Neuronal stem cell (in vitro differentiated cells): ENCODE measurements around the gene TIAL1.
"Not testable (repeated sequence)": the region's sequence is repeated elsewhere in the genome, so short reads cannot be mapped to it uniquely, and the experiment has no call there.

ENCODE experiments used
- DNase-seq: peaks from one replicate; pipeline ENCODE4 v3.0.0-alpha.2; 2013; ENCODE audit warnings: low spot score
- H2AFZ ChIP-seq: one replicate; pipeline ENCODE4 v1.6.1; 2013; ENCODE audit warnings: mild to moderate bottlenecking, low read length, inconsistent platforms
- H2AK5ac ChIP-seq: 2 replicates; pipeline ENCODE4 v1.6.1; 2013; ENCODE audit warnings: low read depth, mild to moderate bottlenecking, inconsistent platforms, low read length, moderate library complexity, mixed read lengths
- H2BK120ac ChIP-seq: 2 replicates; pipeline ENCODE4 v1.6.1; 2013; ENCODE audit warnings: low read depth, mild to moderate bottlenecking, inconsistent platforms, low read length, moderate library complexity, mixed read lengths
- H2BK12ac ChIP-seq: one replicate; pipeline ENCODE4 v1.6.1; 2013; ENCODE audit warnings: low read length, inconsistent platforms
- H2BK15ac ChIP-seq: 2 replicates; pipeline ENCODE4 v1.6.1; 2013; ENCODE audit warnings: mild to moderate bottlenecking, low read length, inconsistent platforms, mixed read lengths
- H2BK5ac ChIP-seq: one replicate; pipeline ENCODE4 v1.6.1; 2013; ENCODE audit warnings: inconsistent platforms, mild to moderate bottlenecking, low read length, moderate library complexity
- H3K14ac ChIP-seq: one replicate; pipeline ENCODE4 v1.6.1; 2013; ENCODE audit warnings: low read length, inconsistent platforms
- H3K18ac ChIP-seq: 2 replicates; pipeline ENCODE4 v1.6.1; 2013; ENCODE audit warnings: low read length, inconsistent platforms
- H3K23ac ChIP-seq: 2 replicates; pipeline ENCODE4 v1.6.1; 2013; ENCODE audit warnings: low read depth, mild to moderate bottlenecking, mixed read lengths, low read length, inconsistent platforms; ENCODE audit not compliant: poor library complexity
- H3K27ac ChIP-seq: replicated peaks from 3 replicates; pipeline ENCODE4 v1.5.1; 2013; ENCODE audit warnings: low read length, inconsistent platforms
- H3K27me3 ChIP-seq, 3 experiments: 2 replicates each; pipeline ENCODE4 v1.6.1; 2013; ENCODE audit warnings: low read length in 3 of 3, mild to moderate bottlenecking in 2 of 3, inconsistent platforms in 1 of 3, low read depth in 1 of 3, mixed read lengths in 1 of 3, moderate library complexity in 1 of 3; ENCODE audit not compliant: control insufficient read depth in 3 of 3, insufficient read depth in 3 of 3
- H3K36me3 ChIP-seq, 2 donors: replicated peaks in 1 of 2; 2 replicates each; pipeline ENCODE4 v1.6.1; 2013; ENCODE audit warnings: low read length in 2 of 2; ENCODE audit not compliant: control insufficient read depth in 2 of 2, insufficient read depth in 2 of 2
- H3K4ac ChIP-seq: 2 replicates; pipeline ENCODE4 v1.6.1; 2013; ENCODE audit warnings: inconsistent platforms, mild to moderate bottlenecking, low read length, moderate library complexity
- H3K4me1 ChIP-seq, 2 donors: 1 replicate in 1 of 2; 2 replicates in 1 of 2; pipeline ENCODE4 v1.6.1; 2013; ENCODE audit warnings: low read length in 2 of 2, low read depth in 1 of 2; ENCODE audit not compliant: control insufficient read depth in 2 of 2, insufficient read depth in 1 of 2
- H3K4me2 ChIP-seq: one replicate; pipeline ENCODE4 v1.6.1; 2013; ENCODE audit warnings: mild to moderate bottlenecking, low read length, inconsistent platforms; ENCODE audit not compliant: insufficient read depth, poor library complexity, severe bottlenecking
- H3K4me3 ChIP-seq, 2 donors: 2 replicates each; pipeline ENCODE4 v1.5.1; 2013; ENCODE audit warnings: low read length in 2 of 2, mild to moderate bottlenecking in 2 of 2, inconsistent platforms in 1 of 2, moderate library complexity in 1 of 2
- H3K79me1 ChIP-seq: one replicate; pipeline ENCODE4 v1.6.1; 2013; ENCODE audit warnings: low read depth, mild to moderate bottlenecking, inconsistent platforms, low read length, moderate library complexity
- H3K9ac ChIP-seq: one replicate; pipeline ENCODE4 v1.6.1; 2013; ENCODE audit warnings: mild to moderate bottlenecking, low read depth, low read length, inconsistent platforms; ENCODE audit not compliant: poor library complexity
- H3K9me3 ChIP-seq, 2 donors: replicated peaks in 1 of 2; 2 replicates each; pipeline versions ENCODE3 to v1.6.1; 2013; ENCODE audit warnings: low read length in 2 of 2, mild to moderate bottlenecking in 2 of 2, inconsistent platforms in 1 of 2, low read depth in 1 of 2, mixed read lengths in 1 of 2, moderate library complexity in 1 of 2; ENCODE audit not compliant: control insufficient read depth in 2 of 2, insufficient read depth in 1 of 2
- H4K8ac ChIP-seq: one replicate; pipeline ENCODE4 v1.6.1; 2013; ENCODE audit warnings: low read depth, mild to moderate bottlenecking, inconsistent platforms, low read length, moderate library complexity
- H4K91ac ChIP-seq: one replicate; pipeline ENCODE4 v1.6.1; 2013; ENCODE audit warnings: low read length, low read depth, mild to moderate bottlenecking, inconsistent platforms; ENCODE audit not compliant: poor library complexity
- WGBS, 2 donors: extraction: QIAGEN DNeasy Blood & Tissue Kit; methylation state at CpG; one replicate each; pipeline ENCODE4 v1.1.7; 2013; ENCODE audit warnings: missing lambda C conversion rate in 2 of 2, mixed read lengths in 1 of 2; ENCODE audit not compliant: insufficient read length in 2 of 2, insufficient replicate concordance in 1 of 2; ENCODE audit errors: extremely low coverage in 2 of 2; 5-methylcytosine and 5-hydroxymethylcytosine counted together

Gene TIAL1

DNA sequence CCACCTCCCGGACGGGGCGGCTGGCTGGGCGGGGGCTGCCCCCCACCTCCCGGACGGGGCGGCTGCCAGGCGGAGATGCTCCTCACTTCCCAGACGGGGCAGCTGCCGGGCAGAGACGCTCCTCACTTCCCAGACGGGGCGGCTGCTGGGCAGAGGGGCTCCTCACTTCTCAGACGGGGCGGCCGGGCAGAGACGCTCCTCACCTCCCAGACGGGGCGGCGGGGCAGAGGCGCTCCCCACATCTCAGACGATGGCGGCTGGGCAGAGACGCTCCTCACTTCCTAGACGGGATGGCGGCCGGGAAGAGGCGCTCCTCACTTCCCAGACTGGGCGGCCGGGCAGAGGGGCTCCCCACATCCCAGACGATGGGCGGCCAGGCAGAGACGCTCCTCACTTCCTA lies 37.3 kb downstream of the TIAL1 start:
- H4K8ac ChIP-seq, H3K23ac ChIP-seq, H2BK15ac ChIP-seq, H3K4ac ChIP-seq, H4K91ac ChIP-seq, H2AK5ac ChIP-seq, H3K36me3 ChIP-seq, H2BK5ac ChIP-seq, H3K4me3 ChIP-seq, H3K18ac ChIP-seq, H2BK120ac ChIP-seq, H3K79me1 ChIP-seq, H3K9ac ChIP-seq, H2AFZ ChIP-seq, H3K4me2 ChIP-seq, DNase-seq, H3K27me3 ChIP-seq, H3K27ac ChIP-seq, H3K4me1 ChIP-seq, H3K14ac ChIP-seq, H2BK12ac ChIP-seq, H3K9me3 ChIP-seq: not testable (repeated sequence)
- WGBS, 2 donors, result no CpG with 5 or more reads among the region's 33 CpGs

DNA sequence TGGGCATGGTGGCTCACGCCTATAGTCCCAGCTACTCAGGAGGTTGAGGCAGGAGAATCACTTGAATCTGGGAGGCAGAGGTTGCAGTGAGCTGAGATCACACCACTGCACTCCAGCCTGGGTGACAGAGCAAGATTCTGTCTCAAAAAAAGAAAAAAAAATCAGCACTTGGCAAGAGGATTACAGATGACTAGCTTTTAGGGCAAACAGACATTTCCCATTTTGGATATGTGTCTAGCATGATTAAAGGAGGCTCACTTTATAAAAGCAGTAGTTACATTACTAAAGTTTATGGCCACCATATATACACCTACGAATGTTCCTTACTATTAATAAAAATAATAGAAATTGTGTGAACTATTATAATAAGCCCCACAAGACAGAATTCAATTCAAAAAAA lies 40.7 kb downstream of the TIAL1 start:
- not testable (repeated sequence) for H2BK15ac ChIP-seq, DNase-seq, H2AK5ac ChIP-seq, H3K9ac ChIP-seq, H3K36me3 ChIP-seq, H3K14ac ChIP-seq, H3K9me3 ChIP-seq, H2BK5ac ChIP-seq, H3K4me2 ChIP-seq, H3K4ac ChIP-seq, H3K23ac ChIP-seq, H4K8ac ChIP-seq, H3K79me1 ChIP-seq, H3K27me3 ChIP-seq, H3K4me1 ChIP-seq, H2BK12ac ChIP-seq, H3K4me3 ChIP-seq, H4K91ac ChIP-seq, H2BK120ac ChIP-seq, H3K27ac ChIP-seq, H3K18ac ChIP-seq, H2AFZ ChIP-seq
- WGBS, 2 donors, result no CpG with 5 or more reads among the region's 2 CpGs

DNA sequence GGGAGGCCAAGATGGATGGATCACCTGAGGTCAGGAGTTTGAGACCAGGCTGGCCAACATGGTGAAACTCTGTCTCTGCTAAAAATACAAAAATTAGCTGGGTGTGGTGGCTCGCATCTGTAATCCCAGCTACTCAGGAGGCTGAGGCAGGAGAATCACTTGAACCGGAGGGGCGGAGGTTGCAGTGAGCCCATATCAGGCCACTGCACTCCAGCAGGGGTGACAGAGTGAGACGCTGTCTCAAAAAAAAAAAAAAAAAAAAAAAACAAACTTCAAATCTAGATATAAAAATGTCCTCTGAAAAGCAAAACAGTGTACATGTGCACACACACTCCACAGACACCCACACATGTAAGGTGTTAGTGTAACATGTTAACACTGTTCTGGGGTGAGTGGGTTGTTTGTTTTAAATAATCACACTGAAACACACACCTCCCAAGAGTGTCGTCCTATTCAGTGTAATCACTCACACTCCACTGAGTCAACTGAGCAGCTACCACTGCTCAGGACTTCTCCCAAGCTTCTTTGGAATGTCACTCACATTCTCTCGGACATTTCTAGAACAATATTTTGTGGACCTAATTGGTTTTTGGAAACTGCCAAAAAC lies 41.5 kb downstream of the TIAL1 start:
- Histone ChIP-seq H4K8ac (no peak overlapping the region), H3K4me2 (no peak overlapping the region), H2BK5ac (no peak overlapping the region), H2BK12ac (no peak overlapping the region), H3K27ac (no peak overlapping the region), H3K27me3 (no peaks in the 10 kb centered on the region), H3K4me3 (no peak overlapping the region), H3K23ac (no peak overlapping the region), H3K36me3 (no peaks in the 10 kb centered on the region), H3K18ac (no peak overlapping the region), H3K4me1 (peaks cover 0 to 3% of the 10 kb centered on the region in 2 donors), H2BK120ac (no peak overlapping the region), H3K14ac (no peak overlapping the region), H4K91ac (no peak overlapping the region), H3K4ac (no peak overlapping the region), H3K9ac (no peak overlapping the region), H3K9me3 (no peaks in the 10 kb centered on the region), H3K79me1 (no peaks in the 10 kb centered on the region), H2AK5ac (no peak overlapping the region), H2BK15ac (no peak overlapping the region), H2AFZ (no peak overlapping the region)
- WGBS, 2 donors, result no CpG with 5 or more reads among the region's 6 CpGs
- DNase-seq, result no peak

DNA sequence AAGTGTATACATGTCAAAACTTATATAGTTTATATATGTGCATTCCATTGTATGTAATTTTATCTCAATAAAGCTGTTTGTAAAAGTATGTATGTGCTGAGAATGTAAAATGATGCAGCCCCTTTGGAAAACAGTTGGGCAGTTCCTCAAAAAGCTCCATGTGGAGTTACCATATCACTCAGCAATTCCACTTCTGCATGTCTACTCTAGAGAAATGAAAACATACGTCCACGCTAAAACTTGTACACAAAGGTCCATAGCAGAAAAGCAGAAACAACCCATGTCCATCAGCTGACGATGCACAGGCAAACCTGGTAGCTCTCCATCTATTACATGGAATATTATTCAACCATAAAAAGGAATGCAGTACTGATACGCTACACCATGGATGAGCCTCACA lies 45.9 kb downstream of the TIAL1 start:
- H2BK120ac ChIP-seq, result no peak overlapping the region
- no peak overlapping the region for H3K4me2 ChIP-seq
- no peak overlapping the region for H2AFZ ChIP-seq
- no peaks in the 10 kb centered on the region for H3K9me3 ChIP-seq
- DNase-seq, result no peak
- no peak overlapping the region for H2BK5ac ChIP-seq
- no peak overlapping the region for H3K9ac ChIP-seq
- no peak overlapping the region for H4K91ac ChIP-seq
- H2BK12ac ChIP-seq, result no peak overlapping the region
- H3K36me3 ChIP-seq, result no peaks in the 10 kb centered on the region
- no peak overlapping the region for H3K18ac ChIP-seq
- no peak overlapping the region for H3K23ac ChIP-seq
- WGBS, 2 donors, result no CpG with 5 or more reads among the region's 4 CpGs
- no peak overlapping the region for H2BK15ac ChIP-seq
- H3K14ac ChIP-seq, result no peak overlapping the region
- no peak overlapping the region for H3K4me3 ChIP-seq
- no peak overlapping the region for H2AK5ac ChIP-seq
- H3K4ac ChIP-seq, result no peak overlapping the region
- H4K8ac ChIP-seq, result no peak overlapping the region
- no peaks in the 10 kb centered on the region for H3K79me1 ChIP-seq
- no peak overlapping the region for H3K27ac ChIP-seq
- H3K27me3 ChIP-seq, result peaks cover 0 to 21% (median 0%) of the 10 kb centered on the region in 3 experiments
- peaks cover 0 to 5% of the 10 kb centered on the region in 2 donors for H3K4me1 ChIP-seq
